Endothelial cell of umbilical vein (primary cell): ENCODE data around the gene IPO4.

ENCODE experiments used
- CTCF ChIP-seq, 2 donors: IDR thresholded peaks; 1 replicate in 1 of 2; 2 replicates in 1 of 2; pipeline ENCODE4 v1.5.1; 2011; ENCODE audit warnings: low read length in 2 of 2, mild to moderate bottlenecking in 2 of 2, moderate library complexity in 2 of 2, control low read depth in 1 of 2, inconsistent platforms in 1 of 2, low read depth in 1 of 2; ENCODE audit not compliant: insufficient read depth in 1 of 2; ENCODE audit errors: extremely low read depth in 1 of 2
- EZH2 ChIP-seq: IDR thresholded peaks from 2 replicates; pipeline ENCODE4 v1.6.1; 2012; ENCODE audit warnings: borderline replicate concordance, low read depth, mild to moderate bottlenecking, moderate library complexity, low read length, inconsistent platforms; ENCODE audit not compliant: severe bottlenecking
- FOS ChIP-seq: IDR thresholded peaks from 2 replicates; pipeline ENCODE4 v1.6.1; 2011; ENCODE audit warnings: mild to moderate bottlenecking, low read length, moderate library complexity, borderline replicate concordance; ENCODE audit not compliant: insufficient read depth
- JUN ChIP-seq: IDR thresholded peaks from 2 replicates; pipeline ENCODE4 v1.6.1; 2011; ENCODE audit warnings: borderline replicate concordance, low read depth; ENCODE audit not compliant: insufficient read length, insufficient read depth
- MAX ChIP-seq: IDR thresholded peaks from 2 replicates; pipeline ENCODE4 v1.6.1; 2011; ENCODE audit not compliant: insufficient read depth, insufficient read length
- POLR2A ChIP-seq: IDR thresholded peaks from 2 replicates; pipeline ENCODE4 v1.6.1; 2012; ENCODE audit warnings: low read depth, mild to moderate bottlenecking, control low read depth, low read length
- POLR2AphosphoS5 ChIP-seq: IDR thresholded peaks from 2 replicates; pipeline ENCODE4 v1.6.1; 2012; ENCODE audit warnings: low read depth, mild to moderate bottlenecking, control low read depth, low read length, moderate library complexity; ENCODE audit not compliant: insufficient read depth

GRCh38 chr14:24185741-24186140 lies 2.9 kb downstream of the IPO4 start:
- TF ChIP-seq CTCF (IDR thresholded peaks at IDR 0.05; ENCODE audit: extremely low read depth in 1 of 2, insufficient read depth in 1 of 2, low read depth in 1 of 2, low read length in 2 of 2) (no peak), MAX (no peak), POLR2A (no peak), JUN (no peak), FOS (no peak), EZH2 (no peak), POLR2AphosphoS5 (no peak)
